AG04449 (cell line): ENCODE data around the gene FKBP5.

ENCODE experiments used
- CTCF ChIA-PET: fragments of 350-600 bp; formaldehyde crosslinking; extraction: SDS; loops from one replicate; lab custom pipeline; 2021; ENCODE audit warnings: antibody characterized with exemption; lab: Yijun Ruan, JAX
- POLR2A ChIA-PET: fragments of 400-600, 350-600 bp; formaldehyde crosslinking; extraction: SDS; loops from one replicate; lab custom pipeline; 2020; ENCODE audit warnings: antibody characterized with exemption, inconsistent platforms; lab: Yijun Ruan, JAX
- DNase-seq: peaks from one replicate; pipeline ENCODE4 v3.0.0-alpha.2; 2010; ENCODE audit warnings: low read depth, low spot score
- H3K4me3 ChIP-seq: 2 replicates; pipeline ENCODE4 v1.5.1; 2011; ENCODE audit warnings: low read depth, mild to moderate bottlenecking, control low read depth, low read length
- TF ChIP-seq, protein P1 (sequence below): IDR thresholded peaks from one replicate; pipeline ENCODE4 v1.5.1; 2011; ENCODE audit warnings: mild to moderate bottlenecking, moderate library complexity, low read length, control low read depth, inconsistent platforms; ENCODE audit not compliant: insufficient read depth; ENCODE audit errors: missing control alignments

FKBP5 gene

GRCh38 chr6:35728683-35729678, 40.3 kb upstream of the FKBP5 start:
- ChIA-PET CTCF (interaction anchor here (1.0 to 4.4 kb wide), 2 partner anchors 8 to 144 kb away, joined by 4 to 44 read pairs; partner anchors contain the start of gene ARMC12), POLR2A (no interaction called here)
- no peak for DNase-seq
- H3K4me3 ChIP-seq: peak overlapping the region; percentile 65
- TF ChIP-seq, protein P1, sequence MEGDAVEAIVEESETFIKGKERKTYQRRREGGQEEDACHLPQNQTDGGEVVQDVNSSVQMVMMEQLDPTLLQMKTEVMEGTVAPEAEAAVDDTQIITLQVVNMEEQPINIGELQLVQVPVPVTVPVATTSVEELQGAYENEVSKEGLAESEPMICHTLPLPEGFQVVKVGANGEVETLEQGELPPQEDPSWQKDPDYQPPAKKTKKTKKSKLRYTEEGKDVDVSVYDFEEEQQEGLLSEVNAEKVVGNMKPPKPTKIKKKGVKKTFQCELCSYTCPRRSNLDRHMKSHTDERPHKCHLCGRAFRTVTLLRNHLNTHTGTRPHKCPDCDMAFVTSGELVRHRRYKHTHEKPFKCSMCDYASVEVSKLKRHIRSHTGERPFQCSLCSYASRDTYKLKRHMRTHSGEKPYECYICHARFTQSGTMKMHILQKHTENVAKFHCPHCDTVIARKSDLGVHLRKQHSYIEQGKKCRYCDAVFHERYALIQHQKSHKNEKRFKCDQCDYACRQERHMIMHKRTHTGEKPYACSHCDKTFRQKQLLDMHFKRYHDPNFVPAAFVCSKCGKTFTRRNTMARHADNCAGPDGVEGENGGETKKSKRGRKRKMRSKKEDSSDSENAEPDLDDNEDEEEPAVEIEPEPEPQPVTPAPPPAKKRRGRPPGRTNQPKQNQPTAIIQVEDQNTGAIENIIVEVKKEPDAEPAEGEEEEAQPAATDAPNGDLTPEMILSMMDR: no peak

GRCh38 chr6:35727935-35728682, 39.4 kb upstream of the FKBP5 start:
- ChIA-PET POLR2A (no interaction called here), CTCF (interaction anchor here (0.6 to 4.4 kb wide), 3 partner anchors 9 to 144 kb away, joined by 3 to 44 read pairs (median 4); partner anchors contain the start of gene ARMC12)
- H3K4me3 ChIP-seq: peak overlapping the region; percentile 65
- TF ChIP-seq, protein P1: no peak
- DNase-seq: peak; percentile 56

- no peak for DNase-seq
- peak overlapping the region; percentile 65 for H3K4me3 ChIP-seq
- TF ChIP-seq, protein P1: no peak
- POLR2A ChIA-PET: no interaction called here
- CTCF ChIA-PET: interaction anchor here (0.6 to 4.4 kb wide), 3 partner anchors 10 to 27 kb away, joined by 3 to 44 read pairs (median 3); partner anchors contain the start of gene ARMC12
Measured at GRCh38 chr6:35727231-35727934, 38.7 kb upstream of the FKBP5 start.

DNA sequence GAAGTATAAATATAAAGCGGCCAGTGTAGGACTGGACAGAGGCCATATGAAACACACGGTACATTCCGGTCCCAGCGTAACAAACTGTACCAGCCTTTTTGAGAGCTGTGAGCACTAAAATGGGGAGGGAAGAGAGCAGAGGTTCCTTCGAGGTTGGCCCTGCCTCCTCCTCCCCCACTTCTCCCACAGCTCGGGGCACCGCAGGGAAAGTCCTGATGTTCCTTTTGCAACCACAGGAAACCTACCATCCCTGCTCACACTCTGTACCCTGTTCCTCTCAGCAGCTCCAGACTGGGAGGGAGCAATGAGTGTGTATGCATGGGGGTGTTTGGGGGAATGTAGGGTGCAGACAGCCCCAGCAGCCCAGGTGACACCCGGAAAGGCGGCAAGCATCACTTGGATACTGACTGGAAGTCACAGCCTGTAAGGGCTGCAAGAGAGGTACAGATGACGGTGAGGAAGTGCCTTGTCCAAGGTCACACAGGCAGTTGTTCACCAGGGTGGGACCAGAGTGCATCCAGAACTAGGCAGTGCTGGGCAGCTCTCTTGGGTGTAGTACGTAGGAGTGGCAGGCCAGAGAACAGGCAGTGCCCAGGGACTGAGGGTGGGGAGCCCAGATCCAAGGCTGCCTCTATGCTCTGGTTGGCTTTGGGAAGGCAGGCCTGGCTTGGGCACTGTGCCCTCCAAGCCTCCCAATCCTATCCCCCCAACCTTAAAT, 37.2 kb upstream of the FKBP5 start:
- no peak for DNase-seq
- no peak overlapping the region for H3K4me3 ChIP-seq
- ChIA-PET CTCF (interaction anchor here (4.4 kb wide), 1 partner anchor 11 kb away, joined by 44 read pairs; the partner anchor contains the start of gene ARMC12), POLR2A (no interaction called here)
- TF ChIP-seq, protein P1: no peak

- H3K4me3 ChIP-seq: no peak overlapping the region
- ChIA-PET CTCF (interaction anchor here (4.4 kb wide), 1 partner anchor 12 kb away, joined by 44 read pairs; the partner anchor contains the start of gene ARMC12), POLR2A (no interaction called here)
- DNase-seq: no peak
- TF ChIP-seq, protein P1: no peak
Measured at GRCh38 chr6:35725081-35725708, 36.5 kb upstream of the FKBP5 start.
